ENCODE results near the gene CMSS1. TPM values are rescaled to one million over a fixed set of nuclear protein-coding genes. Genes with fewer than 3 reads are reported as not detected.
"Not testable (repeated sequence)": the region's sequence is repeated elsewhere in the genome, so short reads cannot be mapped to it uniquely, and the experiment has no call there.

The CMSS1 gene
- total RNA-seq, 2 experiments from 2014 or later = 95.8 to 106 TPM

DNA sequence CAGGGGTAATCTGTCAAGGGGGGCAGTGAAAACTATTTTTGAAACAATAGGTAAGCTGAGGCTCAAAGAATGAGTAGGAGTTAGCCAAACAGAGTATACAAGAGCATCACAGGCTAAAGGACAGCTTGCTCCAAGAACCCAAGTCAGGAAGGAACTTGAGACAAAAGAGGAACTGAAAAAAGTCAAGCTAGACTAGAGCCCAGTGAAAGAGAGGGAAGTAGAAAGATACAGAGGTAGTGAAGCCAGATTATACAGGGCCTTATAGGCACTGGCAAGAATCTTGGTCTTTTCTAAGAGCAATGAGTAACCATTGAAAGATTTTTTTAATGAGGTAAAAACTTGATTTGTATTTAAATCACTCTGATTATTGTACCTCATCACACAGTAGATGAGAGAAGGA is 226.7 kb downstream of the CMSS1 start:
- peaks cover 10% of the 10 kb centered on the region for H3K4me1 Mint-ChIP-seq (ENCODE audit: low read depth)
- CTCF ChIA-PET = no interaction called here
- no peaks in the 10 kb centered on the region for H3K9me3 Mint-ChIP-seq

DNA sequence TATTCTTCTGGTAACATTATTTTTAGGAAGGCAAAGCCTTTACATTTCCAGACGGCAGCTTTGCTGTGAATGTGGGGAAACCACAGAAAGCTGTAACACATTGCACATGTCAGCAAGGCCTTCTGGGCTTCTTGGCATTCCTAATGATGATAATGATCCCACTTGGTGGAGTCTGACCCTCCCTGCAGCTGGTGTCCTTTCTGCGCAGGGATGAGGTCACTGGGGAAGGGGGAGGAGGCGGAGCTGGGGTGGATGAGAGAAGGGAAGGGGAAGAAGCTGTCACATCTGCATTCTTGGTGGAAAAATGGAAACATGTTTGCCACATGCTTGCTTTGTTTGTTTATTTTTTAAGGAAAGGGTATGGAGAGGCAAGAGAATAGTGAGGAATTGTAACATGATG is 228.0 kb downstream of the CMSS1 start:
- no peaks in the 10 kb centered on the region for H3K9me3 Mint-ChIP-seq
- intact Hi-C loops (cut with micrococcal nuclease) = no loop called here

More for the DNA sequence above, 226.7 kb downstream of the CMSS1 start:
- no peaks in the 10 kb centered on the region for H3K27me3 Mint-ChIP-seq (ENCODE audit: low read depth)
- no peak overlapping the region for H3K4me3 Mint-ChIP-seq
- intact Hi-C loops (cut with micrococcal nuclease) = no loop called here
- DNase-seq = no peak
- H3K27ac Mint-ChIP-seq = no peak overlapping the region
- no peaks in the 10 kb centered on the region for H3K36me3 Mint-ChIP-seq (ENCODE audit: low read depth)

DNA sequence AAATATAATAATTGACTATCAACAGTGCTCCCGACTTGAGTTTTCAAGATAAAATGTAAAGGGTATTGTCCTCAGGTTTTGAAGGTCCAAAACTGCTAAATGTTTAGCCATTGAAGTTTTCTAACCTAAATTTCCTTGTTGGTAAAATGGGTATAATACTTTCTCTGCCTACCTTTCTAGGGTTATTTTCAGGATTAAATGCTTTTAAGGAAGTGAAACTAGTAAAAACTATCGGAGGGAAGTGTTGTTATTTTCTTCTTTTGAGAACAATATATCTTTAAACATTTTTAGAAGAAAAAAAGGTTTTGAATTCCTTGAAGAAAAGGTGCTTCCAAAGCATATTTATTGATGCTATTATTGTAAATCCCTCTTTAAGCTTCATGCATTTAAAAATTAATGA is 229.3 kb downstream of the CMSS1 start:
- no peaks in the 10 kb centered on the region for H3K36me3 Mint-ChIP-seq (ENCODE audit: low read depth)
- H3K27me3 Mint-ChIP-seq (ENCODE audit: low read depth) = no peaks in the 10 kb centered on the region
- no peak overlapping the region for H3K27ac Mint-ChIP-seq
- CTCF ChIA-PET = interaction anchor here (0.6 kb wide), 1 partner anchor 546 kb away, joined by 5 read pairs; no protein-coding TSS in a partner anchor
- no peaks in the 10 kb centered on the region for H3K9me3 Mint-ChIP-seq
- intact Hi-C loops (cut with micrococcal nuclease) = no loop called here
- H3K4me3 Mint-ChIP-seq = no peak overlapping the region
- H3K4me1 Mint-ChIP-seq (ENCODE audit: low read depth) = peaks cover 8% of the 10 kb centered on the region
- no peak for DNase-seq

More for the DNA sequence above, 228.0 kb downstream of the CMSS1 start:
- no peak overlapping the region for H3K4me3 Mint-ChIP-seq
- no peak overlapping the region for H3K27ac Mint-ChIP-seq
- no peaks in the 10 kb centered on the region for H3K36me3 Mint-ChIP-seq (ENCODE audit: low read depth)
- CTCF ChIA-PET = no interaction called here
- H3K27me3 Mint-ChIP-seq (ENCODE audit: low read depth) = no peaks in the 10 kb centered on the region
- DNase-seq = no peak
- peaks cover 8% of the 10 kb centered on the region for H3K4me1 Mint-ChIP-seq (ENCODE audit: low read depth)

DNA sequence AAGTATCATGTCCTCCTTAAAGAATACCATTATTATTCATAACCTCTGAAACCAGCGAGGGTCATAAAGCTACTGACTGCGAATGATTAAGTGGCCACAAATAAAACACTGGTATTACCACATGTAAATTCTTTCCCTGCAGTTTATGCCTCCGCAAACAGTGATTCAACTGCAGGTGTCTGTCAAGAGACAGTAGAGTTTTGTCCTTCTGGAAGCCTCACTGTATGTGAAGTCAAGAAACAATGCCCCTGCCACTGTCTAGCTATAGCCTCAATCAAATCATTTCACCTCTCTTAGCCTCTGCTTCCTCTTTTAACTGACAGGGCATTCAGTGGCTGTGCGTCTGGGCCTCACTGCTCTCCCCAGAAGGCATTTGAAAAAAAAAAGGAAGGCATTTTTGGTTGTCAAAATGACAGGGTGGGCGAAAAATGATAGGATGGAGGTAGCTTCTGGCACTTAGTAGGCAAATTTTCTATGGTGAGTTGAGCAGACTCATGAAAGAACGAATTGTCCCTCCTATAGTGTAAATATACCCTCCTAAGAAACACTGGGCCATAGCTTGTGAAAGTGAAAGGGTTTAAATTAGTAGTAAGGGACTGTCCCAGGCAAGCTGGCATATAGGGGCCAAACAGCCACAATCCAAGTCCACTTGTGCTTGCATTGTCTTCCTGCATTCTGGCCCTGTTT is 229.9 kb downstream of the CMSS1 start:
- H3K4me3 Mint-ChIP-seq = no peak overlapping the region
- no peaks in the 10 kb centered on the region for H3K9me3 Mint-ChIP-seq
- peaks cover 8% of the 10 kb centered on the region for H3K4me1 Mint-ChIP-seq (ENCODE audit: low read depth)
- CTCF ChIA-PET = interaction anchor here (0.6 kb wide), 2 partner anchors 216 to 545 kb away, joined by 4 to 5 read pairs; no protein-coding TSS in a partner anchor
- H3K36me3 Mint-ChIP-seq (ENCODE audit: low read depth) = no peaks in the 10 kb centered on the region
- no peak for DNase-seq
- H3K27me3 Mint-ChIP-seq (ENCODE audit: low read depth) = no peaks in the 10 kb centered on the region
- intact Hi-C loops (cut with micrococcal nuclease) = no loop called here
- H3K27ac Mint-ChIP-seq = no peak overlapping the region

DNA sequence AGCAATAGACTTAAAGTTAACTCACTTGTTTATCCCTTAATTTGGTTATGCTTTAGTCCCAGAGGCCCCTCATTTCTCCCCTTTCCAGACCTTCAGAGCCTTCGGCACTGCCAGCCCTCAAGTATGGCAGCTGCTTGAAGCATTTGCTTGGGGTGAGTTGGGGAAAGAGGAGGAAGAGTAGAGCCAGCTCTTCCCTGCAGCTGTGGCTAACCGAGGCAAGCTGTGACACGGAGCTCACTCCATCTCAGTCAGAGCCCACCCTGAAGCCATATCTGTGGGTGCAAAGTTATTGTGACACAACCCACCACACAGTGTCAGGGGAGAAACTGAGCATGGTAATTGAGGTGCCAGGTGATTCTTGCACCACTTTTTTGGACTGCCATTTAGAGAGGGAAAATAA is 230.6 kb downstream of the CMSS1 start:
- no peaks in the 10 kb centered on the region for H3K36me3 Mint-ChIP-seq (ENCODE audit: low read depth)
- no peaks in the 10 kb centered on the region for H3K9me3 Mint-ChIP-seq
- H3K27me3 Mint-ChIP-seq (ENCODE audit: low read depth) = no peaks in the 10 kb centered on the region
- H3K27ac Mint-ChIP-seq = no peak overlapping the region
- intact Hi-C loops (cut with micrococcal nuclease) = no loop called here
- no peak overlapping the region for H3K4me3 Mint-ChIP-seq
- CTCF ChIA-PET = no interaction called here
- H3K4me1 Mint-ChIP-seq (ENCODE audit: low read depth) = peaks cover 8% of the 10 kb centered on the region
- DNase-seq = no peak

DNA sequence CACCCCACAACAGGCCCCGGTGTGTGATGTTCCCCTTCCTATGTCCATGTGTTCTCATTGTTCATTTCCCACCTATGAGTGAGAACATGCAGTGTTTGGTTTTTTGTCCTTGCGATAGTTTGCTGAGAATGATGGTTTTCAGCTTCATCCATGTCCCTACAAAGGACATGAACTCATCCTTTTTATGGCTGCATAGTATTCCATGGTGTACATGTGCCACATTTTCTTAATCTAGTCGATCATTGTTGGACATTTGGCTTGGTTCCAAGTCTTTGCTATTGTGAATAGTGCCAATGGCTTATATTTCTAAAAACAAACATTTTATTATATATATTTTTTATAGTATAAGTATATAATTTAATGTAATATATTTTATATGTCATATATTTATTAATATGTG is 233.9 kb downstream of the CMSS1 start:
- intact Hi-C loops (cut with micrococcal nuclease); H3K4me1 Mint-ChIP-seq (ENCODE audit: low read depth); CTCF ChIA-PET: not testable (repeated sequence)

DNA sequence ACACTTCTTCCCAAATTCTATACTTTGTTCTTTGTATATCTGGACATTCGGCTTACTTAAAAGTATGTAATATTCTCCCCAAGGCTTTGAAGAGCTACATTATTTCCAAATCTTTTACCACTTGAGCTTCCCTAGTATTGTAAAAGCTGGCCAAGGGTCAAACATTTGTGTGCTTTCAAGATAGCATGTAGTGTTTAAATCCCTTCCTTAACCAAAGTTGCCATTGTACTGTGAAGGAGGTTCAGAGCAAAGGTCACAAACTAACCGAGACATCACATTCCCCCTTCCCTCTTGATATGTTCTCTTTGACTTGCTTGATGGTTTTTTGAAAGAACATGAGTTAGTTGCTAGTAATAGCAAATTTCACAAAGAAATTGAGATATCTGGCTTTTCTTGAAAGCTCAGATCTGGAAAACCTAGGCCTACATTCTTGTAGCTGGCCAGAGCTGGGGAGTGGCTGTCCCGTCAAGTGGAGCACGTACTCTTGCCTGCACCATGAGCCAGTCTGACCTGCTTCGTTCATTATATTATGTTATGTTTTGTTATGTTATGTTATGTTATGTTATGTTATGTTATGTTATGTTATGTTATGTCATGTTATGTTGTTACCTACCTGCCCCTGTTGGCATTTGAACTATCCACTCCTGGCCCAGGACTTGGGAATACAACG is 236.4 kb downstream of the CMSS1 start:
- Mint-ChIP-seq H3K27ac (no peak overlapping the region), H3K9me3 (no peaks in the 10 kb centered on the region), H3K4me3 (no peak overlapping the region), H3K36me3 (ENCODE audit: low read depth) (no peaks in the 10 kb centered on the region), H3K27me3 (ENCODE audit: low read depth) (no peaks in the 10 kb centered on the region), H3K4me1 (ENCODE audit: low read depth) (no peaks in the 10 kb centered on the region)
- intact Hi-C loops (cut with micrococcal nuclease) = no loop called here
- DNase-seq = no peak
- CTCF ChIA-PET = interaction anchor here (0.8 kb wide), 1 partner anchor 15 kb away, joined by 3 read pairs; no protein-coding TSS in a partner anchor

More for the DNA sequence above, 233.9 kb downstream of the CMSS1 start:
- not testable (repeated sequence) for H3K36me3 Mint-ChIP-seq (ENCODE audit: low read depth); H3K9me3 Mint-ChIP-seq; DNase-seq; H3K27ac Mint-ChIP-seq; H3K27me3 Mint-ChIP-seq (ENCODE audit: low read depth); H3K4me3 Mint-ChIP-seq

DNA sequence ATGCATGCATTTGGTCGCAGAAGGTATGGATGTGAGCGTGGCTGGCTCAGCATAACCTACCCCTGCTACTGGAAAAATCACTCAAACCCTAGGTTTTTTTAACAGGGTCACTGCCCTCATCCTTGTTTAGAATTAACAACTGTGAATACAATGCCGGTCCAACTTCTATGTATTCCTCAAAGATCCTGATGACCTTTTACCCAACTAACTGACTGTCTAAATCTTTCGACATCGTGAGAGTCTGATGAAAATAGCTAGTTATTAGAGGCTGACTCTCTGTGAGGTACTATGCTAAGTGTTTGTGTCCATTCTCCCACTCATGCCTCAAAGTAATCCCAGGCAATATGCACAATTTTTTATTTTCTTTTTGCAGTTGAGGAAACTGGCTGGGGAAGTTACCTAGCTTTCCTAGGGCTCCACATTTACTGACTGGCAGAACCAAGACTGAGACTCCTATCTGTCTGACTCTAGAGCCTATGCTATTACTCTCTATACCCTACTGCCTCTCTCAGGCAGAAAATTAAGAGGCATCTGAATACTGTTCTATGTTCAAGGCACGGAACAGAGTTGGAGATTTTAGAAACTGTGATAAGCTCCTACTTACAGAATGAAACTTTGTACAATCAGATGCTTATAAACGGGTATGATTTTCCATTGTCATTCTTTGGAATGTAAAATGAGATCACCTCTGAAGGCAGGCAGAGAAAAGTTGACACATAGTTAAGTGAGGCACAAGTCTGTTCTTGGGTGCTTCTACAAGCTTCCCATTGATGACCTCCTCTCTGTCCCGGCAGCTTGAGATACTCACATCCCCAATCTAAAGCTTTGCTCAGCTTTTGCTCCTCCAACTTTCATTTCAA is 240.3 kb downstream of the CMSS1 start:
- Mint-ChIP-seq H3K4me1 (ENCODE audit: low read depth) (no peaks in the 10 kb centered on the region), H3K9me3 (no peaks in the 10 kb centered on the region), H3K36me3 (ENCODE audit: low read depth) (no peaks in the 10 kb centered on the region), H3K27me3 (ENCODE audit: low read depth) (no peaks in the 10 kb centered on the region), H3K4me3 (no peak overlapping the region), H3K27ac (no peak overlapping the region)
- CTCF ChIA-PET = interaction anchor here (1.8 kb wide), 1 partner anchor 11 kb away, joined by 6 read pairs; no protein-coding TSS in a partner anchor
- no peak for DNase-seq
- intact Hi-C loops (cut with micrococcal nuclease) = no loop called here

DNA sequence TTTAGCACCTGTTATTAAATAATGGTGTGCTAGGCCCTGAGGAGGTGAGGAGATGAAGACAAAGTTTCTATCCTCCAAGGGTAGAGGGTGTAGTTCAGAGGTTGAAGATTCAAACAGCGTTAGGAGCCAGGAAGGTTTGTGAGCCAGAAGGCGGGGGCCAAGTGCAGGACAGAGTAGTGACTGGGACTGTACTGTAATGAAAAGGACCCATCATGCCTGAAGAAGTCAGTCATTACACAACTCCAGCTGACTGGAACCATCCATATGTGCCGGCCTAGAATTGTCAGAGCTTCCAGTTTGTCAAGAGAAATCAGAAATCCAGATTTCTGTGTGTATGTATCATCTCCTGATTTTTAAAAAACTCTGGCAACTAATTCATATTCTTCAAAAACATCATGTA is 241.8 kb downstream of the CMSS1 start:
- CTCF ChIA-PET = no interaction called here
- Mint-ChIP-seq H3K4me1 (ENCODE audit: low read depth) (no peaks in the 10 kb centered on the region), H3K27me3 (ENCODE audit: low read depth) (no peaks in the 10 kb centered on the region), H3K9me3 (no peaks in the 10 kb centered on the region), H3K36me3 (ENCODE audit: low read depth) (no peaks in the 10 kb centered on the region), H3K27ac (no peak overlapping the region), H3K4me3 (no peak overlapping the region)
- intact Hi-C loops (cut with micrococcal nuclease) = no loop called here
- DNase-seq = no peak

DNA sequence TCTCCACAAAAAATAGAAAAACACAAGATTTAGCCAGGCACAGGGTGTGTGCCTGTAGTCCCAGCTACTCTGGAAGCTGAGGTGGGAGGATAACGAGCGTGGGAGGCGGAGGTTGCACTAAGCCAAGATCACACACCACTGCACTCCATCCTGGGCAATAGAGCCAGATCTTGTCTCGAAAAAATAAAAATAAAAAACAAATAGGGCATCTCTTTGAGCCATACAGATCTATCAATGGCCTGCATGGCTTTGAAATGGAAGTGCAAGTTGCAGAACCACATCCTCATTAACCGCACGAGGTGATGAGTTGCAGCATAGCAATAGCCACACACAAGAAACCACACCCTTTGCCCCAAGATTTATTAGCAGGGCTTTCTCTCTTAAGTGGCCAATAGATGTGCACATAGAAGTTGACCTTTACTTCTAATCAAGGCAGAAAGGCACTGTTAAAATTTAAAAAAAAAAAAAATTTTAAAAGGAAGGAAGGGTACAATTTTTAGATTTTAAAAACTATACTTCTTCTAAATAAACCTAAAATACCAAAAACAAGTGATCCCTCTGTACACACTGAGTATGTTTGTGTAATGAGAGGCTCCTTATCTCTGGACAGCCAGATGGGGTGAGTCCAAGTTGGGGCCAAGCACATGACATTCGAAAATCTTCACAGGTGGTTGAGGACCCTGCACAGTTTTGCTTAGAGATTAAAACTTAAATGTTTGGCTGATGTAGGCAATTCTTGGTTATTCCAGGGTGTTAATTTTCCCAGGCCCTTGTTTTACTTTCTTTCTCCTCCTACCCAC is 243.2 kb downstream of the CMSS1 start:
- no peak for DNase-seq
- intact Hi-C loops (cut with micrococcal nuclease) = no loop called here
- Mint-ChIP-seq H3K9me3 (no peaks in the 10 kb centered on the region), H3K27me3 (ENCODE audit: low read depth) (no peaks in the 10 kb centered on the region), H3K27ac (no peak overlapping the region), H3K4me1 (ENCODE audit: low read depth) (no peaks in the 10 kb centered on the region), H3K36me3 (ENCODE audit: low read depth) (no peaks in the 10 kb centered on the region), H3K4me3 (no peak overlapping the region)
- CTCF ChIA-PET = no interaction called here

DNA sequence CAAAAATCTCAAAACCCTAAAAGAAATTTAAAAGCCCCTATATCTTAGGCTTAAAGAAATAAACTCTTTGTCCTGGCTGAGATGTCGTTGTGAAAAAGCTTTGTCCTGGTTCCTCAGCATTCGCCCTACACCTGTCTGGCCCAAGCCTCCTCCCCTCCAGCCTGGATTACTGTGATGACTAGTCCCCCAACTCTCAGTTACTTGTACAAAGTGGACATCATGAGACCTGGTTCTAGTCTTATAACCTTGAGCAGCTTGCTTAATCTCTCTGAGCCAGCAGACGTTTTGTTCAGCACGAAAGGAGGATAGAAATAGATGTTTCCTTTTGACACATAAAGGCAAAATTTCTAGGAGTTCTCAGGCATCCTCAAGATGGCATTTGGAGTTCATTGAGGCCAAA is 245.0 kb downstream of the CMSS1 start:
- CTCF ChIA-PET = interaction anchor here (0.8 kb wide), 1 partner anchor 191 kb away, joined by 3 read pairs; no protein-coding TSS in a partner anchor
- intact Hi-C loops (cut with micrococcal nuclease) = no loop called here
- Mint-ChIP-seq H3K4me3 (no peak overlapping the region), H3K4me1 (ENCODE audit: low read depth) (no peaks in the 10 kb centered on the region), H3K36me3 (ENCODE audit: low read depth) (no peaks in the 10 kb centered on the region), H3K27me3 (ENCODE audit: low read depth) (no peaks in the 10 kb centered on the region), H3K9me3 (no peaks in the 10 kb centered on the region), H3K27ac (no peak overlapping the region)
- no peak for DNase-seq

All from activated naive CD4-positive, alpha-beta T cell treated with anti-CD3 and anti-CD28 coated beads for 36 hours (primary cell).